ENCODE measurements around the gene PAX5.

DNA sequence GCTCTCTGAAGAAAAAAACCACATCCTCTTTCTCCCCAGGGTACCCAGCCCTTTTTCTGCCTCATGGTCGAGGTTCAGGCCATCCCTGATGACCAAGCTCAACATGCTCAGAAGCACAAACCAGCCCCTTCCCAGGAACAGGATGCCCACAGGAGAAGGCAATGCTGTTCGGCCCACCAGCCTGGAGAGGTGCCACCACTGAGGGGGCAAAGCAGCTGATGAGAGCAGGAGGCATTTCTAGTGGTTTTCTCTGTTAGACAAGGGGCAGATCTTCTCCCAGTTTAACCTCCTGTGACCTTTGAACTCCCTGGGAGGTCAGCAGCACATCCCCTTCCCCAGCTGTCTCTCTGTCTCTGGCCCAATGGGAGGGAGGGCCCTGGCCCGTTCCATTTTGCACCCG lies 73.0 kb downstream of the PAX5 start:
- TF ChIP-seq POLR2AphosphoS5 (IDR thresholded peaks at IDR 0.05; ENCODE audit: low read depth, low read length) (no peak), TAF1 (IDR thresholded peaks at IDR 0.05; ENCODE audit: borderline replicate concordance, insufficient read depth, low read length) (no peak), SIN3A (IDR thresholded peaks at IDR 0.05; ENCODE audit: borderline replicate concordance, insufficient read depth, low read length) (no peak)

All from PFSK-1 (cell line).